Measurements from ENCODE around the gene SLC25A43.
"Not testable (repeated sequence)": the region's sequence is repeated elsewhere in the genome, so short reads cannot be mapped to it uniquely, and the experiment has no call there.

Gene SLC25A43

GRCh38 chrX:119468551-119469312, 69.6 kb downstream of the SLC25A43 start:
- peak; percentile 85 for DNase-seq (ENCODE audit: low spot score)

GRCh38 chrX:119469313-119469635, 70.1 kb downstream of the SLC25A43 start:
- DNase-seq (ENCODE audit: low spot score), result no peak

- DNase-seq (ENCODE audit: low spot score), result no peak
Observed at GRCh38 chrX:119474615-119475388, 75.7 kb downstream of the SLC25A43 start.

- no peak for DNase-seq (ENCODE audit: low spot score)
Observed at GRCh38 chrX:119475389-119476101, 76.4 kb downstream of the SLC25A43 start.

GRCh38 chrX:119477812-119478232, 78.7 kb downstream of the SLC25A43 start:
- DNase-seq (ENCODE audit: low spot score), result peak; percentile 70

- no peak for DNase-seq (ENCODE audit: low spot score)
Observed at GRCh38 chrX:119478504-119478903, 79.4 kb downstream of the SLC25A43 start.

GRCh38 chrX:119479845-119480244, 80.7 kb downstream of the SLC25A43 start:
- DNase-seq (ENCODE audit: low spot score), result no peak

GRCh38 chrX:119481323-119481801, 82.2 kb downstream of the SLC25A43 start:
- DNase-seq (ENCODE audit: low spot score), result no peak

- no peak for DNase-seq (ENCODE audit: low spot score)
Observed at GRCh38 chrX:119482041-119482440, 82.9 kb downstream of the SLC25A43 start.

GRCh38 chrX:119482481-119483480, 83.6 kb downstream of the SLC25A43 start:
- peak; percentile 68 for DNase-seq (ENCODE audit: low spot score)

GRCh38 chrX:119486745-119487144, 87.6 kb downstream of the SLC25A43 start:
- DNase-seq (ENCODE audit: low spot score), result no peak

GRCh38 chrX:119487766-119488165, 88.6 kb downstream of the SLC25A43 start:
- DNase-seq (ENCODE audit: low spot score), result not testable (repeated sequence)

- peak; percentile 65 for DNase-seq (ENCODE audit: low spot score)
Observed at GRCh38 chrX:119488749-119489148, 89.6 kb downstream of the SLC25A43 start.

GRCh38 chrX:119489212-119490074, 90.3 kb downstream of the SLC25A43 start:
- no peak for DNase-seq (ENCODE audit: low spot score)

- no peak for DNase-seq (ENCODE audit: low spot score)
Observed at GRCh38 chrX:119492463-119492862, 93.3 kb downstream of the SLC25A43 start.

- not testable (repeated sequence) for DNase-seq (ENCODE audit: low spot score)
Observed at GRCh38 chrX:119493851-119494495, 94.8 kb downstream of the SLC25A43 start.

- no peak for DNase-seq (ENCODE audit: low spot score)
Observed at GRCh38 chrX:119495734-119496726, 96.9 kb downstream of the SLC25A43 start.

- DNase-seq (ENCODE audit: low spot score), result no peak
Observed at GRCh38 chrX:119497185-119497584, 98.0 kb downstream of the SLC25A43 start.
